ENCODE data around the gene ZNF777. TPM values are rescaled to one million over a fixed set of nuclear protein-coding genes. Genes with fewer than 3 reads are reported as not detected.
"Not testable (repeated sequence)": the region's sequence is repeated elsewhere in the genome, so short reads cannot be mapped to it uniquely, and the experiment has no call there.

Gene ZNF777
- total RNA-seq, 1 donor from 2014 or later = 5.3 TPM

GRCh38 chr7:149450821-149451220 lies 10.0 kb downstream of the ZNF777 start:
- DNase-seq = no peak

DNA sequence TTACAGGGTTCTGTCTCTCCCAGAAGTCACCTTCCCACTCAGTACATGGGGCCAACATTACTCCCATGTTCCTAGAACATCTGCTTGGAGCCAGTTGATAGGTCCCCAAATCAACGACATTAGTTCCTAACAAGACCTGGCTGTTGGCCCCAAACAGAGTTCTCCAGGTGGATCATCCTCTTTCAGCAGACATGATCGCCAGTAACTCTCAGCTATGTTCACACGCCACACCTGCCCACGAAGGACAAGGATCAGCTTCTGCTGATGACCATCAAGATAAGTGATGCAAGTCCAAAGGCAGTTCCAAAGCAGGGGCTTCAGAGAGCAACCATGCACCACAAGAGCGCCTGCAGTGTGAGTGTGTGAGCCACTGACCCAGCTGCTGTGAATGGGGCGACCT lies 11.0 kb downstream of the ZNF777 start:
- no peak for DNase-seq

- DNase-seq = no peak
Measured at GRCh38 chr7:149448961-149449360, 11.9 kb downstream of the ZNF777 start.

DNA sequence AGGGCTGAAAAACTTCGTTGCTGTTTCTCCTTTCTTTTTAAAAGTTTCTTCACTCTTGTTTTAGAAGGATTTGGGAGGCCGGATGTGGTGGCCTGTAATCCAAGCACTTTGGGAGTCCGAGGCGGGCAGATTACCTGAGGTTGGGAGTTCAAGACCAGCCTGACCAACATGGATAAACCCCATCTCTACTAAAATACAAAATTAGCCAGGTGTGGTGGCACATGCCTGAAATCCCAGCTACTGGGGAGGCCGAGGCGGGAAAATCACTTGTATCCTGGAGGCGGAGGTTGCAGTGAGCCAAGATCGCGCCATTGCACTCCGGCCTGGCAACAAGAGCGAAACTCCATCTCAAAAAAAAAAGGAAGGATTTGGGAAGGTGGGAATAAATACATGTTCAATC lies 14.8 kb downstream of the ZNF777 start:
- DNase-seq = not testable (repeated sequence)

DNA sequence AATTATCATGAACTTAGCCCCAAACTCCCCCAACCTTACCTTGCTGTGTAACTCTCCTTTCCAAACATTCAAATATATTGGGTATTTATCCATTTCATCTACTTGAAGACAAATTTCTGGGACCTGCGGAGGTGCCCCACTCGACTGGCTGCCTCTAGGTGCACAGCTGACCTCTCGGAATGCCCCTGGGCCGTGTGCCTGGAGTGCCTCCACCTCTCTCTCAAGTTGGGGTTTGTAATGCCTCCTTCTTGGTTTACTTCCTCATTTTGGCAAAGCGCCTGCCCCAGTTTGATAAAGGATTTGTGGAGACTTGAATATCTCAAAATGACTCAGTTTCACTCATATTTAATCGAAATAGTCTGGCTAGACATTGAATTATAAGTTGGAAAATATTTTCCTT lies 16.6 kb downstream of the ZNF777 start:
- DNase-seq = no peak

- no peak for DNase-seq
Measured at GRCh38 chr7:149443523-149443922, 17.3 kb downstream of the ZNF777 start.

DNA sequence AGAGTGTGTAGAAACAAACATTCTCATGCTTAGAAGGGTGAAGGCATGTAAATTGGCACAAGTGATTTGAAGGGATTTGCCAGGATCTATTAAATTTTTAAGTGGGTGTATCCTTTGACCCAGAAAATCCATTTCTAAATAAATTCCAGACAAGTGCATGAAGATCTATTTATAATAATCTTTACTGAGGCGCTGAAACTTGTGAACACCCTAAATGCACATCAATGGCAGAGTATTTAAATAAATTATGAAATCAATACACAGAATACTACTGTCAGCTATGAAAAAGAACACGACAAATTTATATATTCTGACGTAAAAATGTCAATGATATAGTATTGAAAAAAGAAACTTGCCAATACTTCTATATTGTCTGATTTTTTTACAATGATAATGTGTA lies 17.9 kb downstream of the ZNF777 start:
- DNase-seq = no peak

DNA sequence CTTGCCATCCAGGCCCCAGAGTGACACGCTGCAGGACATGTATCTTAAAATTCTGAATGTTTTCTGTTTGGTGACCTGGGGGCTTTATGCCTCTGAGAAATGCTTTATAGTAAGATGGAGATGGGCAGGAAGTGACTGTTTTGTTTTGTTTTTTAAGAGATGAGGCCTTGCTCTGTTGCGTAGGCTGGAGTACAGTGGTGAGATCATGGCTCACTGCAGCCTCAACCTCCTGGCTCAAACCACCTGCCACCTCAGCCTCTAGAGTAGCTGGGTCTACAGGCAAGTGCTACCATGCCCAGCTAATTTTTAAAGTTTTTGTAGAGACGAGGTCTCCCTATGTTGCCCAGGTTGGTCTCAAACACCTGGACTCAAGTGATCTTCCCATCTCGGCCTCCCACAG lies 20.6 kb downstream of the ZNF777 start:
- DNase-seq = no peak

DNA sequence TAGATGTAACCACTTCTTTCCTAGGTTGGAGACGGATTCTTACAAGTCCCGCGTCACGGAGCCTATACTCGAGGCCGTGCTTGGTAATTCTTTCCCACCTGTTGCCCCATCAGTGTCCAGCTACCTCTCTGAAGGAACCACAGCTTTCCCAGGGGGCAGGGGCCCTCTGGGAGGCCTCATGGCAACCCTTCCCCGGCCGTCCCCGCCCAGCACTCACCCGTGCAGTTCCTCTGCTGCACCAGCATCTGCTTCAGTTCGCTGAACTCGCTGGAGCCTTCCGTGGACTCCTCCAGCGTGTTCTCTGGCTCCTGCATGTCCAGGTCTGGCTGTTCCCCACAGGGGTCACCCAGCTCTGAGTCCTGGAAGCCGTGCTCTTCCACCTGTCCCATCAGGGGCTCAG lies 24.5 kb downstream of the ZNF777 start:
- no peak for DNase-seq

GRCh38 chr7:149433124-149433523 lies 27.7 kb downstream of the ZNF777 start:
- DNase-seq = no peak

GRCh38 chr7:149432121-149432691 lies 28.7 kb downstream of the ZNF777 start:
- no peak for DNase-seq

GRCh38 chr7:149431486-149432120 lies 29.3 kb downstream of the ZNF777 start:
- DNase-seq = no peak

GRCh38 chr7:149430192-149430591 lies 30.7 kb downstream of the ZNF777 start:
- no peak for DNase-seq

GRCh38 chr7:149427893-149428292 lies 33.0 kb downstream of the ZNF777 start:
- DNase-seq = no peak

DNA sequence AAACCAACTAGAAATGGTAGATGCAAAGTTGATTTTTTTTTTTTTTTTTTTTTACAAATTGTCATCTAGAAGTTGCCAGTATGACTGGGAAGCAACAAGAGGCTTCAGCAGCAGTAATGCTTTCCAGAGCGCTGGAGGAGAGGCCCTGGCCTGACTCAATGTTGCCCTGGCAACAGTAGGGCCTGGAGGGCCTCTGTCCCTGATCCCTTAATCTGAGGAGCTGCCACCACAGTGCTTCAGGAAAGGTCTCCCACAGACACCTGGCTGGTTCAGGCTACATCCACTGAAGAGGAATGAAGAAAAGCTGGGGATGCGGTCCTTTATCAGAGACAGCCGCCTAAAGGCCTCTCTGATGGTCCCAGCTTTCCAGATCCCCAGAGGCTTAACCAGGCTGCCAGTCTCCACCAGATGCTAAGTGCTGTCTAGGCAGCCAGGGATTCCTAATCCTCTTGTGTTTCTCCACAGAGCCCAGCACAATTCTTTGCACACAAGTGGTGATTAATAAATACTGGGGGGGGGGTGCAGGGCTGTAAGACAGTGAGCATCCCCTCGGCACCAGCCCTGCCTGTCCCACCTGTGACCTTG lies 33.7 kb downstream of the ZNF777 start:
- no peak for DNase-seq

DNA sequence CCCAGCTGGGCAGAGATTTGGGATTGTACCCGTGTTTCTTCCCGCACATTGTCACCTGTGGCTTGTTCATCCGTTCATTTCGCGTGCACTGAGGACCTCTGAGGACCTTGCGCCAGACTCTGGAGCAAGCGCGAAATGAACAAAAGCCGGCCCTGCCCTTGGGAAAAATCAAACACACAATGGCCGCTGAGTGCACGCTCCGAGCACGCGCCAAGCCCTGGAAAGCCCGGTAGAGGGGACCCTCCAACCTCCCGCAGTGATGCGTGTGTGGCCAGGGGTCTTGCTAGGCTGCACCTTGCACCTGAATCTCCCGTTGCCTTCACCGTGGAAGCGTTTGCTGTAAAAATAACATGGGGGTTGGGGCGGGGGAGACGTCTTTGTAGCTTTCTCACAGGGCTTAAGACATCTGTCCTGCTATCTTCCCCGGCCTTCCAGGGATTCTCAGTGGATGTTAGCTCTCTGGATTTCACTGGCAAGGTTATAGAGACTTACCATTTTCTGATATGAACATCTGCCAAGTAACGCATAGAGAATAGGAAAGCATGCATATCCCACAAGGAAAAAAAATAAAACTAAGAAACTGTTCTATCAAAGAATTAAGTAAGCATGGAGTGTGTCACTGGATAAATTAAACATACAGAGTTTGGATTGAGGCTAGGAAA lies 37.3 kb downstream of the ZNF777 start:
- DNase-seq = peak; percentile 12

DNA sequence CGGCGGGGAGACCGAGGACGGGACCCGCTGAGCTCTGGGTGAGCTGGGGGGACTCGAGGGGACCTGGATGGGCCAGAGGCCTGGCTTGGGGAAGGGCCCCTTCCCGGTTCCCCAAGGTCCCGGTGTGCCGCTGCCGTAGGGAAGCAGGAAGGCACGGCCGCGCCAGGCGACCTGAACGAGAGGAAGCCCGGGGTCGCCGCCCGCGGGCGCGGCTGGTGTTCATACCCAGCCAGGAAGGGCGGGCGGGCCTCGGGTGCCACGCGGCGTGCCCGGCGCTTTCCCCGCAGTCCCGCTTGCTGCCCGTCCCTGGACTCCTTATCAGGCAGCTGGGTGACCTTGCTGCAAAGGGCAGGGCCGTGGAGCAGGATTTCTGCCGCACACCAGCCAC lies 38.0 kb downstream of the ZNF777 start:
- no peak for DNase-seq

- peak; percentile 75 for DNase-seq
Measured at GRCh38 chr7:149422162-149422913, 38.5 kb downstream of the ZNF777 start.

GRCh38 chr7:149420006-149420405 lies 40.9 kb downstream of the ZNF777 start:
- no peak for DNase-seq

DNA sequence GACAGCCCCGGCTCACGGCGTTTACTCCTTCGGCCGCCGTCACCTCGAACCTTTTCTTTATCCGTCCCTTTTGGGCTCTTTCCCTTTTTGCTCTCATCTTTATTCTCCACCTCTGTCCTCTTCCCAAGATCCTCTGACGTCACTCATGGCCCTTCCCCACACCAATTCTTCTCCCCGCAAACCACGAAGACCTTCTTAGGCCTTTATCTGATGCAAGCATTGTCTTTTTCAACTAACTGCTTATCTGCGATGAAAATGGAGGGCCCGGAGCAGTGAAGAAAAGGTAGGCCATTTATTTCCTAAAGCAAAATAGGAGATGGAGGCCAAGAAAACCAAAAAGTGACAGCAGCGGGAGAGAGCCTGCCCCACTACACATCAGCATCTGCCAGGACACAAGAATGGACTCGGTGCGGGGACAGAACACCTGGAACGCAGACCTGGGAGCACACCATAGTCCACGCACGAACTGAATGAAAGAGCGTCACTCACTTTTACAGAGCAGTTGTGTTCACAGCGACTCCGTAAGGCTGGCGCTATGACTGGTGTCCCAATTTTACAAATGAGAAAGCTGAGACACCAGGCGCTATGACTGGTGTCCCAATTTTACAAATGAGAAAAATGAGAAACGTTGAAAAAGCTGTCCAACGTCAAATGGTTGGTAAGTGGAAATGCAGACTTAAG lies 45.3 kb downstream of the ZNF777 start:
- DNase-seq = peak; percentile 39

- peak; percentile 80 for DNase-seq
Measured at GRCh38 chr7:149414745-149415390, 46.0 kb downstream of the ZNF777 start.

DNA sequence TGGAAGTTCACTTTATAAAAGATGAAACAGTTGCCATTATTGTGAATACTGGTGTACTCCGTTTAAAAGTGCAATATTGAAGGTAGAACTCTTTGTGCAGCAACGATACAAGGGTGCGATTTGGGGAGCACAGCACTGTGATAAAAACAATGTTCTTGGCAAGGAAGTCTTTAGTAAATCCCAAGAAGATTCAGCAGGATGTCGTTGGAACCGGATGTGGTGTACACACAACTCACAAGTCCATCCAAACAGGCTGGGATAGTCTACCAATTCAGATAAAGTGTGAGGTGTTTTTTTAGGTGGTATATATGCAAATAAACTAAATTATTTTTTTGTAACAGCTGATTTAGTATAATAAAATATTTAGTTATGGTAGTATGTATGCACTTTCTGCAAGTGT lies 46.7 kb downstream of the ZNF777 start:
- no peak for DNase-seq

All from tongue (tissue), 2 donors.